Subcutaneous abdominal adipose tissue (tissue), 5 donors: ENCODE measurements around the gene PAM.

Experiments
- H3K27ac ChIP-seq: one replicate; pipeline ENCODE4 v1.7.0; 2013; ENCODE audit warnings: low read depth, mild to moderate bottlenecking, inconsistent platforms, low read length, moderate library complexity
- H3K27me3 ChIP-seq, 5 donors: one replicate each; pipeline ENCODE4 v1.7.0; 2013; ENCODE audit warnings: low read length in 5 of 5, inconsistent platforms in 1 of 5; ENCODE audit not compliant: control insufficient read depth in 5 of 5, insufficient read depth in 4 of 5
- H3K36me3 ChIP-seq, 5 donors: one replicate each; pipeline ENCODE4 v1.7.0; 2013; ENCODE audit warnings: low read length in 5 of 5; ENCODE audit not compliant: control insufficient read depth in 5 of 5, insufficient read depth in 5 of 5
- H3K4me1 ChIP-seq, 5 donors: one replicate each; pipeline ENCODE4 v1.7.0; 2013; ENCODE audit warnings: low read length in 5 of 5, mild to moderate bottlenecking in 3 of 5, moderate library complexity in 1 of 5; ENCODE audit not compliant: control insufficient read depth in 5 of 5, insufficient read depth in 5 of 5
- H3K4me3 ChIP-seq, 5 donors: one replicate each; pipeline ENCODE4 v1.7.0; 2013; ENCODE audit warnings: low read length in 5 of 5, low read depth in 1 of 5
- H3K9ac ChIP-seq, 5 donors: one replicate each; pipeline ENCODE4 v1.7.0; 2013; ENCODE audit warnings: low read length in 5 of 5, mild to moderate bottlenecking in 4 of 5, moderate library complexity in 3 of 5
- H3K9me3 ChIP-seq, 5 donors: one replicate each; pipeline ENCODE4 v1.7.0; 2013; ENCODE audit warnings: low read length in 5 of 5; ENCODE audit not compliant: control insufficient read depth in 5 of 5
- donor health status: healthy.
- donor health status: healthy.
- donor health status: healthy.
- donor health status: healthy.
- donor health status: healthy.

The PAM gene

DNA sequence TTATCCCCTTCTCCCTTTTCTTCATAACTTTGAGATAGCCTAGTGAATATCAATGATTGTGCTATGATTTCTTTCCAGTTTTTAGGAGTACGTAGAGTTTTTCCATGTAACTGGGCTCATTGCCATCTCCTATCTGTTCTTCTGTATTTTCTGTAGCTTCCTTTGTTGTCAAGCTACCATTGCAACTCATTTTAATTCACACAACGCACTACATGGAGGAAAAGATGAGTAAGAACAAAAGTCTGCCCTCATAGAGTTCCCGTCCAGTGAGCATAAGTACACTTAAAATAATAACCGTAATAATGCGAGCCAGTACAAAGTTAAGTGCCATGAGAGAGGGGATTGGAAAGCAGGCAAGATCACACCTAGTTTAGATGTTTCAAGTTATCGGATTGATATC, 177.7 kb downstream of the PAM start:
- H3K9me3 ChIP-seq: no peaks in the 10 kb centered on the region
- H3K36me3 ChIP-seq: peaks cover 10 to 15% (median 13%) of the 10 kb centered on the region in 5 donors
- H3K9ac ChIP-seq: no peak overlapping the region
- no peak overlapping the region for H3K4me3 ChIP-seq
- no peak overlapping the region for H3K27ac ChIP-seq
- H3K27me3 ChIP-seq: no peaks in the 10 kb centered on the region
- no peaks in the 10 kb centered on the region for H3K4me1 ChIP-seq

GRCh38 chr5:102933316-102933715, 178.2 kb downstream of the PAM start:
- Histone ChIP-seq H3K4me1 (no peaks in the 10 kb centered on the region), H3K4me3 (no peak overlapping the region), H3K27ac (no peak overlapping the region), H3K9ac (no peak overlapping the region), H3K9me3 (no peaks in the 10 kb centered on the region), H3K27me3 (no peaks in the 10 kb centered on the region), H3K36me3 (peaks cover 10 to 15% (median 11%) of the 10 kb centered on the region in 5 donors)

DNA sequence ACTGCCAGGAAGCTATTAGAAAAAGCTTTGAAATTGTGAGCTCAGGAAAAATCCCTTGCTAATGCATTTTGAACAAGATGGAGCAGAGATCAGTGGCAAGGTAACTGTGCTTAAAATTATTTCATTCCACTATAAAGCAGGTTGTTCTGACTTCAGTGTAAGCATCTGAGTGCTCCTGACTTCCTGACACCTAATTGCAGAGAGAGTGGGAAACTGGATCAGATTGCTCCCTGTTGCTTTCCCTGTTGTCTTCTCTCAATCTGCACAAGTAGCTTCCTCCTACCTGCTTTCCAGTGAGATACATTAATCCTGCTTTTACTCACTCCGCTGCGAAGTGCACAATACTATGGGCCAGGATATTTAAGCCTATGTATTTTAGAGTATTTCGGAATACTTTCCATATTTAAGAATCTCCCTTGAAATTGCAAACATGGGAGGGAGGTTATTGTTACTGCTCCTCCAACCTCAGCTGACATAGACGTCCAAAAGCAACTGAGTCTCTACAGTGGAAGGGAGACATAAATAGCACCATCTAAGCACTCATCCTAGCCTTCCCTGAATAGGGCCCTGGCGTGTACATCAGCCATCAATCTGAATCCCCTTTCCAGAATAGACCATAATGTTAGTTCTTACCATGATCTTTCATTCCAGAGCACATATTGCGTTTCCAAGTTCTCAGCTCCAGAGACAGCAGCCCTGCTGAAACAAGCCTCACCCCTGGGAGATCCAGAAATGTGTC, 178.8 kb downstream of the PAM start:
- Histone ChIP-seq H3K4me3 (no peak overlapping the region), H3K27ac (no peak overlapping the region), H3K4me1 (no peaks in the 10 kb centered on the region), H3K27me3 (no peaks in the 10 kb centered on the region), H3K9ac (no peak overlapping the region), H3K36me3 (peaks cover 10 to 15% (median 11%) of the 10 kb centered on the region in 5 donors), H3K9me3 (no peaks in the 10 kb centered on the region)

DNA sequence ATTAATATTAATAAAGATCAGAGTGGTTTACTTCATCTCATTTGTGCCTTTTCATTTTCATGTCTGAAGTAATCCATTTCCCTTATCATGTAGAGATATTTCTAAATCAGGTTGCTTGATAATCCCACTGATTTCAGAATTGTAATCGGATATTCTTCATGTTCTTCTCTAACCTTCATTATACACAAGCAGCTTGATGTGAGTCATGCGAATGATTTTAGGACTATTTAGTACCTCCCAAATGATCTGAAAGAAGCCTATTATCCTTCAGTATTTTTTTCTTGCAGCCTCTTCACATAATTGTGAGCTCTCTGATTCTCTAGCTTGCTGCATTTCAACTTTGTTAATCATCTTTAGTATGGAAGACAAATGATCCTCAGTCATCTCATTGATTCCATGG, 182.8 kb downstream of the PAM start:
- no peaks in the 10 kb centered on the region for H3K9me3 ChIP-seq
- H3K4me1 ChIP-seq: no peaks in the 10 kb centered on the region
- H3K4me3 ChIP-seq: no peak overlapping the region
- H3K27me3 ChIP-seq: no peaks in the 10 kb centered on the region
- peaks cover 6 to 20% (median 11%) of the 10 kb centered on the region in 5 donors for H3K36me3 ChIP-seq
- no peak overlapping the region for H3K27ac ChIP-seq
- no peak overlapping the region for H3K9ac ChIP-seq

DNA sequence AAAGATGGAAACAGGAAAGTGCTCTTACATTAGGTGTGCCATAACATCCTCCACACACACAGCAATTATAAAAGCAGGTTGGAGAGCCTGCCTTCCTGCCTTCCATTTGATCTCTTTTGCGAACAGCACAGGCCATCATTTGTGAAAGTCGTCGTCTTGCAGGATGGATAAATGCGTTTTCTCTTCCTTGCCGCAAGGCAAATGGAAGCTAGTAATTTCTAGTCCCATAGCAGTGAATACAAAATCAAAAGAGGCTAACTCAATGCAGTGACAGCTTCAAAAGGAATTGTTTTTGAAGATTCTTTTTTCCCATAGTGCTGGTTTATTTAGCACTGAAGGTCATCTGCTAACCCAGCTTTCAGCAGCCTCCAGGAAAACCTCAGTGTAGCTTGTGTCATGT, 186.0 kb downstream of the PAM start:
- Histone ChIP-seq H3K27me3 (no peaks in the 10 kb centered on the region), H3K4me3 (no peak overlapping the region), H3K9ac (no peak overlapping the region), H3K9me3 (no peaks in the 10 kb centered on the region), H3K36me3 (peaks cover 0 to 23% (median 2%) of the 10 kb centered on the region in 5 donors), H3K27ac (no peak overlapping the region), H3K4me1 (no peaks in the 10 kb centered on the region)

DNA sequence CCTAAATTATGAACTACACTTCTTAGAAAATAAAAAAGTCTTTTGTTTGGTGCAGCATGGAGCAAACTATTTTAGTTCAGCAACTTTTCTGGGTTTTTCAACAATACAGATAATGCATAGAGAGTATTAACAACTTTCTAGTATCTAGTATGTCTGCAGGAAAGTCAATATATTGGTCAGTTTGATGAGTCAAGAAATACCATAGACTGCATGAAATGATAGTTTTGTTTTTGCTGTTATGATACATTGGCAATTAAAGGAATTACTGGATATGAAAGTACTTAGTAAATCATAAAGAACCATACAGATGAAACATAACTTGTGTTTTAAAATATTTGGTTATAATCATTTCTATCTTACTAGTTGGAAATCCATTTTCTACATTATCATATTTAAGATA, 191.3 kb downstream of the PAM start:
- Histone ChIP-seq H3K4me1 (no peaks in the 10 kb centered on the region), H3K27me3 (no peaks in the 10 kb centered on the region), H3K9ac (no peak overlapping the region), H3K9me3 (no peaks in the 10 kb centered on the region), H3K4me3 (no peak overlapping the region), H3K36me3 (peaks cover 8 to 28% (median 20%) of the 10 kb centered on the region in 5 donors), H3K27ac (no peak overlapping the region)

GRCh38 chr5:102946971-102947370, 191.9 kb downstream of the PAM start:
- no peaks in the 10 kb centered on the region for H3K27me3 ChIP-seq
- peaks cover 8 to 33% (median 24%) of the 10 kb centered on the region in 5 donors for H3K36me3 ChIP-seq
- no peak overlapping the region for H3K27ac ChIP-seq
- no peaks in the 10 kb centered on the region for H3K9me3 ChIP-seq
- H3K9ac ChIP-seq: no peak overlapping the region
- H3K4me3 ChIP-seq: no peak overlapping the region
- no peaks in the 10 kb centered on the region for H3K4me1 ChIP-seq

DNA sequence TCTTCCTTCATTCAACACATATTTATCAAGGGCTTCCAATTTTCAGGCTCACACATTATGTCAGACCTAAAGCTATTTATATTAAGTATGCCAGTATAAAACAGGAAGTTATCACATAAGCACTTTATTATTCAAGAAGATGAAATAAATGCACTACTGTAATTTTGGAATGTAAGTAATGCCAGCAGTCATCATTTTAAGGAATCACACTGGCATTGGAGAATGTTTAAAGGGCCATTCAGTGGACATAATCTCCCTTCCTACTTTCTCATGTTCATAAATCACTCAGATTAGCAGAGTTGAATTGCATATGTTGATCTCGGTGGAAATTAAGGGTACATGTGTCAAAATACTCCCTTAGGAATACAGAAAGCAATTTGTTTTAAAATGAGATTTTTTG, 200.4 kb downstream of the PAM start:
- no peaks in the 10 kb centered on the region for H3K27me3 ChIP-seq
- no peak overlapping the region for H3K4me3 ChIP-seq
- H3K9me3 ChIP-seq: no peaks in the 10 kb centered on the region
- H3K36me3 ChIP-seq: peaks cover 4 to 31% (median 14%) of the 10 kb centered on the region in 5 donors
- no peaks in the 10 kb centered on the region for H3K4me1 ChIP-seq
- H3K9ac ChIP-seq: no peak overlapping the region
- H3K27ac ChIP-seq: no peak overlapping the region

- Histone ChIP-seq H3K36me3 (peaks cover 0 to 23% (median 6%) of the 10 kb centered on the region in 5 donors), H3K9ac (no peak overlapping the region), H3K27ac (no peak overlapping the region), H3K27me3 (no peaks in the 10 kb centered on the region), H3K4me3 (no peak overlapping the region), H3K9me3 (no peaks in the 10 kb centered on the region), H3K4me1 (no peaks in the 10 kb centered on the region)
Measured at GRCh38 chr5:102956599-102956998, 201.5 kb downstream of the PAM start.

DNA sequence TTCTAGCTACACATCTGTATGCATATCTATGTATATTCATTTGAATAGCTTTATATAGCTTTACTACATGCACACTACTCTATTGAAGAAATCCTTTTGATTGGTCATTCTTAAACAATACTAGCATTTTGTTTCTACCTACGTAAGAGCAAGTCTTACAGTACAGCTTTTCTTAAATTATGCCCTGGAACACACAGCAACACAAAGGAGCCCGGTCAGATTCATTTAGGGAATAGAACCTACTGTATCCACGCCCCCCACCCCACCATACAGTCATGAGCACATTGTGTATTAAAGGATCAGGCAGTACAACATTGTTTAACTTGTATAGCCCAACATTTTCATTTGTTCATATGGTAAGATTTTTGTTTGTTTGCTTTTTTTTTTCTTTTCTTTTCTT, 202.0 kb downstream of the PAM start:
- H3K36me3 ChIP-seq: peaks cover 0 to 18% (median 4%) of the 10 kb centered on the region in 5 donors
- no peaks in the 10 kb centered on the region for H3K27me3 ChIP-seq
- no peak overlapping the region for H3K4me3 ChIP-seq
- H3K9me3 ChIP-seq: no peaks in the 10 kb centered on the region
- no peak overlapping the region for H3K9ac ChIP-seq
- H3K27ac ChIP-seq: no peak overlapping the region
- H3K4me1 ChIP-seq: no peaks in the 10 kb centered on the region
